GM12865 (cell line): ENCODE measurements around the gene SLC7A7.

Source experiments
- DNase-seq: peaks from one replicate; pipeline ENCODE4 v3.0.0; 2010; ENCODE audit warnings: low read depth
- H3K4me3 ChIP-seq: 2 replicates; pipeline ENCODE4 v1.5.1; 2011; ENCODE audit warnings: mild to moderate bottlenecking, low read depth, low read length, control low read depth
- CTCF ChIP-seq: IDR thresholded peaks from 2 replicates; pipeline ENCODE4 v1.5.1; 2011; ENCODE audit warnings: low read length, control low read depth, low read depth, inconsistent platforms; ENCODE audit not compliant: insufficient read depth; ENCODE audit errors: missing control alignments

Gene SLC7A7

GRCh38 chr14:22847661-22848341 is 32.6 kb upstream of the SLC7A7 start:
- no peak overlapping the region for H3K4me3 ChIP-seq
- TF ChIP-seq CTCF, result no peak
- DNase-seq, result no peak

- no peak for DNase-seq
- H3K4me3 ChIP-seq, result no peak overlapping the region
- TF ChIP-seq CTCF, result no peak
These were observed 31.6 kb upstream of the SLC7A7 start for GRCh38 chr14:22846811-22847307.

GRCh38 chr14:22845821-22846625 is 30.8 kb upstream of the SLC7A7 start:
- H3K4me3 ChIP-seq, result no peak overlapping the region
- no peak for TF ChIP-seq CTCF

GRCh38 chr14:22845103-22845394 is 29.8 kb upstream of the SLC7A7 start:
- TF ChIP-seq CTCF, result no peak
- H3K4me3 ChIP-seq, result no peak overlapping the region

More at GRCh38 chr14:22845821-22846625, 30.8 kb upstream of the SLC7A7 start:
- DNase-seq, result no peak

GRCh38 chr14:22844221-22845102 is 29.2 kb upstream of the SLC7A7 start:
- TF ChIP-seq CTCF, result no peak
- no peak overlapping the region for H3K4me3 ChIP-seq
- DNase-seq, result no peak

More at GRCh38 chr14:22845103-22845394, 29.8 kb upstream of the SLC7A7 start:
- no peak for DNase-seq

- no peak for TF ChIP-seq CTCF
- no peak for DNase-seq
- H3K4me3 ChIP-seq, result no peak overlapping the region
These were observed 28.1 kb upstream of the SLC7A7 start for GRCh38 chr14:22843123-22843925.
